ENCODE measurements around the gene PROB1. TPM values are rescaled to one million over a fixed set of nuclear protein-coding genes. Genes with fewer than 3 reads are reported as not detected.
A peak's percentile ranks its signal among the peaks of the same experiment; 100 is the strongest.
"Not testable (repeated sequence)": the region's sequence is repeated elsewhere in the genome, so short reads cannot be mapped to it uniquely, and the experiment has no call there.

The PROB1 gene
- total and polyA plus RNA-seq, 11 donors, result 18.9 to 63.4 (median 35.8) TPM

DNA sequence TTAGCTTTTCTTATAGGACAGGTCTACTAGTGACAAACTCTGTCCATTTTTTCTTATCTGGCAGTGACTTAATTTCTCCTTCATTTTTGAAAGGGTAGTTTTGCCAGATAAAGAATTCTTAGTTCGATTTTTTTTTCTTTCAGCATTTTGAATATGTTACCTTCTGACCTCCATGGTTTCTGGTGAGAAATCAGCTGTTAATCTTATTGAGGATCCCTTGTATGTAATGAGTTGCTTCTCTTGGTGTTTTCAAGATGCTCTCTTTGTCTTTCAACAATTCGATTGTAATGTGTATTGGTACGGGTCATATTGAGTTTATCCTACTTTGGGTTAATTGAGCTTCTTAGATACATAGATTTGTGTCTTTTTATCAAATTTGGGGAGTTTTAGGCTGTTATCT, 40.7 kb downstream of the PROB1 start:
- Histone ChIP-seq H3K36me3 (peaks cover 0 to 29% (median 6%) of the 10 kb centered on the region in 9 donors), H3K4me3 (no peak overlapping the region), H3K9me3 (peaks cover 0 to 7% (median 0%) of the 10 kb centered on the region in 12 donors), H3K27ac (no peak overlapping the region), H3K4me1 (peaks cover 0 to 54% (median 15%) of the 10 kb centered on the region in 12 donors), H3K27me3 (no peaks in the 10 kb centered on the region)
- DNase-seq (no peak), ATAC-seq (no peak)
- TF ChIP-seq, protein P1, sequence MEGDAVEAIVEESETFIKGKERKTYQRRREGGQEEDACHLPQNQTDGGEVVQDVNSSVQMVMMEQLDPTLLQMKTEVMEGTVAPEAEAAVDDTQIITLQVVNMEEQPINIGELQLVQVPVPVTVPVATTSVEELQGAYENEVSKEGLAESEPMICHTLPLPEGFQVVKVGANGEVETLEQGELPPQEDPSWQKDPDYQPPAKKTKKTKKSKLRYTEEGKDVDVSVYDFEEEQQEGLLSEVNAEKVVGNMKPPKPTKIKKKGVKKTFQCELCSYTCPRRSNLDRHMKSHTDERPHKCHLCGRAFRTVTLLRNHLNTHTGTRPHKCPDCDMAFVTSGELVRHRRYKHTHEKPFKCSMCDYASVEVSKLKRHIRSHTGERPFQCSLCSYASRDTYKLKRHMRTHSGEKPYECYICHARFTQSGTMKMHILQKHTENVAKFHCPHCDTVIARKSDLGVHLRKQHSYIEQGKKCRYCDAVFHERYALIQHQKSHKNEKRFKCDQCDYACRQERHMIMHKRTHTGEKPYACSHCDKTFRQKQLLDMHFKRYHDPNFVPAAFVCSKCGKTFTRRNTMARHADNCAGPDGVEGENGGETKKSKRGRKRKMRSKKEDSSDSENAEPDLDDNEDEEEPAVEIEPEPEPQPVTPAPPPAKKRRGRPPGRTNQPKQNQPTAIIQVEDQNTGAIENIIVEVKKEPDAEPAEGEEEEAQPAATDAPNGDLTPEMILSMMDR (IDR thresholded peaks at IDR 0.05), result no peak
- TF ChIP-seq POLR2A (IDR thresholded peaks at IDR 0.05), result no peak
- WGBS, 4 donors, result 95 to 97% (median 96%) methylated on average over 3 of the region's 3 CpGs
- intact Hi-C loops (cut with DNase I), result no loop called here

GRCh38 chr5:139347863-139348262, 47.0 kb downstream of the PROB1 start:
- not testable (repeated sequence) for ATAC-seq
- H3K4me1 ChIP-seq, result peaks cover 0 to 68% (median 30%) of the 10 kb centered on the region in 12 donors

GRCh38 chr5:139345442-139345841, 49.5 kb downstream of the PROB1 start:
- DNase-seq, H3K4me3 ChIP-seq, H3K27me3 ChIP-seq, H3K9me3 ChIP-seq, H3K27ac ChIP-seq, ATAC-seq: not testable (repeated sequence)
- 93 to 95% (median 94%) methylated on average over 8 of the region's 8 CpGs for WGBS, 4 donors
- intact Hi-C loops (cut with DNase I), result loop anchor here in 1 of 10 donors (10.0 kb wide), 1 partner anchor 51 kb away; the partner anchor contains the start of gene MATR3
- peaks cover 0 to 21% (median 6%) of the 10 kb centered on the region in 9 donors for H3K36me3 ChIP-seq
- peaks cover 0 to 57% (median 33%) of the 10 kb centered on the region in 12 donors for H3K4me1 ChIP-seq

More at GRCh38 chr5:139347863-139348262, 47.0 kb downstream of the PROB1 start:
- H3K27ac ChIP-seq, H3K27me3 ChIP-seq, DNase-seq, H3K4me3 ChIP-seq, H3K9me3 ChIP-seq: not testable (repeated sequence)
- 86 to 96% (median 89%) methylated on average over 9 of the region's 9 CpGs for WGBS, 4 donors
- intact Hi-C loops (cut with DNase I), result loop anchor here in 1 of 10 donors (10.0 kb wide), 1 partner anchor 53 kb away; the partner anchor contains the start of gene MATR3
- peaks cover 0 to 24% (median 6%) of the 10 kb centered on the region in 9 donors for H3K36me3 ChIP-seq

DNA sequence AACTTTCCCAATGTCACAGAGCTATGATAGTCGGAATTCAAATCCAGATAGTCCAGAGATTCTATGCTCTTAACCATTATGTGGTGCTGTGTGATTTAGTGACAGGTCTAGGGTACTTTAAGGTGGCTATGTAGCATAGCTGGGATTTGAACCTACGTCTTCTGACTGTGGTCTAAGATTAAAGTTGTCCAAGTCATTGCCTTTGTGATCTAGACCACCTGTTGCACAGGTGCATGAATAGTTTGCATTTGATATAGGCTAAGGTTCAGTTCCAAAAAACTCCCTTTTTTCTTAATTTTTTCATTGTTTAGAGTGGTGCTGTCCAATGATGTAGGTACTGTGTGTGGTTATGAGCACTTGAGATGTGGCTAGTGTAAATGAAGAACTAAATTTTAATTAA, 50.7 kb downstream of the PROB1 start:
- no peak for DNase-seq
- peak overlapping the region in 2 of 12 donors; percentile 3 to 4 for H3K4me3 ChIP-seq
- intact Hi-C loops (cut with DNase I), result loop anchor here in 7 of 10 donors (5.0 to 10.0 kb wide), 6 partner anchors 37 to 58 kb away; partner anchors contain the start of genes MATR3 (in 3 of the 7) and SPATA24 (in 1 of the 7)

DNA sequence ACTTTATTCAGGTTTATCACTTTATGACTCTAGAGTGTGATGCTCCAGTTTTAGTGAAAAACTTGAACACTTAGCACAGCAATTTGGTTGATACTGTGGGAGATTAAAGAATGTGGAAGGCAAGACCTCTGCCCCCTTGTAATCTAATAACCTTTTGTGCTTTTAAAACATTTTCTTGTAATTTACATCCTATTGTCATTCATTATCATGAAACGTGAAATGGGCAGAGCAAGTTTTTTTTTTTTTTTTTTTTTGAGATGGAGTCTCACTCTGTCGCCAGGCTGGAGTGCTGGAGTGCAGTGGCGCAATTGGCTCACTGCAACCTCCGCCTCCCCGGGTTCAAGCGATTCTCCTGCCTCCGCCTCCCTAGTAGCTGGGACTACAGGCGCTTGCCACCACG, 51.4 kb downstream of the PROB1 start:
- peak overlapping the region in 1 of 12 donors; percentile 99 for H3K27ac ChIP-seq
- 79 to 84% (median 83%) methylated on average over 9 of the region's 9 CpGs for WGBS, 4 donors
- peaks cover 0 to 44% (median 28%) of the 10 kb centered on the region in 12 donors for H3K4me1 ChIP-seq
- DNase-seq, result no peak
- TF ChIP-seq, protein P1 (IDR thresholded peaks at IDR 0.05), result no peak
- TF ChIP-seq POLR2A (IDR thresholded peaks at IDR 0.05), result no peak
- H3K4me3 ChIP-seq, result peak overlapping the region in 10 of 12 donors; percentile 73 to 98 (median 76)
- H3K9me3 ChIP-seq, result no peaks in the 10 kb centered on the region
- ATAC-seq, result no peak
- no peaks in the 10 kb centered on the region for H3K27me3 ChIP-seq
- intact Hi-C loops (cut with DNase I), result loop anchor here in 7 of 10 donors (5.0 to 10.0 kb wide), 6 partner anchors 36 to 59 kb away; partner anchors contain the start of genes MATR3 (in 3 of the 7) and SPATA24 (in 1 of the 7)
- H3K36me3 ChIP-seq, result peaks cover 0 to 18% (median 6%) of the 10 kb centered on the region in 9 donors

More for the DNA sequence above, 50.7 kb downstream of the PROB1 start:
- no peak for TF ChIP-seq POLR2A (IDR thresholded peaks at IDR 0.05)
- TF ChIP-seq, protein P1 (IDR thresholded peaks at IDR 0.05), result no peak
- H3K27ac ChIP-seq, result no peak overlapping the region
- H3K9me3 ChIP-seq, result no peaks in the 10 kb centered on the region
- H3K4me1 ChIP-seq, result peaks cover 0 to 51% (median 30%) of the 10 kb centered on the region in 12 donors
- peaks cover 0 to 18% (median 6%) of the 10 kb centered on the region in 9 donors for H3K36me3 ChIP-seq
- WGBS, 4 donors, result 50 to 81% (median 76%) methylated on average over 2 of the region's 2 CpGs
- no peak for ATAC-seq
- H3K27me3 ChIP-seq, result no peaks in the 10 kb centered on the region
